GM23338 (cell line): ENCODE measurements around the gene ATOH8. TPM values are rescaled to one million over a fixed set of nuclear protein-coding genes. Genes with fewer than 3 reads are reported as not detected.

Experiments
- ATAC-seq: fragments of 200-7000 bp; cut with Tn5 transposase; 3 replicates; pipeline ENCODE4 v1.9.1; 2020
- DNase-seq: peaks from one replicate; pipeline ENCODE4 v3.0.0-alpha.2; 2015; ENCODE audit warnings: low spot score
- H2AFZ ChIP-seq: fragments of 200-600 bp; sonication (generic); 2 replicates; pipeline ENCODE4 v1.8.0; 2016; ENCODE audit warnings: antibody characterized with exemption, mild to moderate bottlenecking, moderate library complexity
- H3F3A ChIP-seq: fragments of 200-600 bp; sonication (generic); replicated peaks from 2 replicates; pipeline ENCODE4 v1.8.0; 2017; ENCODE audit warnings: antibody characterized with exemption, mixed run types, low read depth
- H3K27ac ChIP-seq: fragments of 200-600 bp; sonication (generic); 2 replicates; pipeline ENCODE4 v1.6.1; 2016; ENCODE audit warnings: low read depth
- H3K27me3 ChIP-seq: fragments of 200-600 bp; sonication (generic); 2 replicates; pipeline ENCODE4 v1.8.0; 2016; ENCODE audit warnings: mild to moderate bottlenecking, mixed run types, moderate library complexity; ENCODE audit not compliant: insufficient read depth
- H3K36me3 ChIP-seq: fragments of 200-600 bp; sonication (generic); 2 replicates; pipeline ENCODE4 v1.8.0; 2016; ENCODE audit warnings: mild to moderate bottlenecking; ENCODE audit not compliant: insufficient read depth
- H3K4me1 ChIP-seq: fragments of 200-600 bp; sonication (generic); 2 replicates; pipeline ENCODE4 v1.8.0; 2016; ENCODE audit warnings: mild to moderate bottlenecking, moderate library complexity; ENCODE audit not compliant: insufficient read depth
- H3K4me2 ChIP-seq: fragments of 200-600 bp; sonication (generic); 2 replicates; pipeline ENCODE4 v1.7.1; 2017; ENCODE audit warnings: mixed run types
- H3K4me3 ChIP-seq: fragments of 200-600 bp; sonication (generic); 2 replicates; pipeline ENCODE4 v1.6.1; 2016; ENCODE audit warnings: mixed run types
- H3K79me2 ChIP-seq: fragments of 200-600 bp; sonication (generic); replicated peaks from 2 replicates; pipeline ENCODE4 v1.8.0; 2017; ENCODE audit warnings: mild to moderate bottlenecking; ENCODE audit not compliant: insufficient read depth
- H3K9me2 ChIP-seq: fragments of 200-600 bp; sonication (generic); 2 replicates; pipeline ENCODE4 v1.8.0; 2017; ENCODE audit not compliant: insufficient read depth
- H4K20me1 ChIP-seq: fragments of 200-600 bp; sonication (generic); replicated peaks from 2 replicates; pipeline ENCODE4 v1.8.0; 2017; ENCODE audit warnings: mild to moderate bottlenecking; ENCODE audit not compliant: insufficient read depth
- H3K27ac Mint-ChIP-seq: 2 replicates; pipeline ENCODE4 v1.8.0; 2020; ENCODE audit warnings: inconsistent platforms, mild to moderate bottlenecking, moderate library complexity, mixed read lengths
- H3K27me3 Mint-ChIP-seq: 3 replicates; pipeline ENCODE4 v1.8.0; 2022; ENCODE audit warnings: low read depth, mild to moderate bottlenecking, moderate library complexity, mixed read lengths, inconsistent platforms; ENCODE audit not compliant: insufficient read depth, poor library complexity
- H3K36me3 Mint-ChIP-seq: 3 replicates; pipeline ENCODE4 v1.8.0; 2021; ENCODE audit warnings: low read depth, mild to moderate bottlenecking, inconsistent platforms, moderate library complexity, mixed read lengths
- H3K4me1 Mint-ChIP-seq: 3 replicates; pipeline ENCODE4 v1.8.0; 2020; ENCODE audit warnings: mild to moderate bottlenecking, inconsistent platforms, mixed read lengths
- H3K4me3 Mint-ChIP-seq: 3 replicates; pipeline ENCODE4 v1.8.0; 2021; ENCODE audit warnings: moderate library complexity, mild to moderate bottlenecking, inconsistent platforms, mixed read lengths
- H3K9me3 Mint-ChIP-seq: 3 replicates; pipeline ENCODE4 v1.8.0; 2020; ENCODE audit warnings: moderate library complexity, mild to moderate bottlenecking, inconsistent platforms, mixed read lengths
- CREB1 ChIP-seq: fragments of 250-450 bp; sonication (Bioruptor Pico); IDR thresholded peaks from 2 replicates; pipeline ENCODE4 v1.5.0; 2020; ENCODE audit warnings: low read depth, mild to moderate bottlenecking, moderate library complexity
- CTCF ChIP-seq, 2 experiments: fragments of 200-600 bp in 1 of 2; sonication (generic) in 1 of 2; conservative IDR thresholded peaks; 2 replicates each; pipeline versions ENCODE4 v1.5.1 to v1.6.1; 2016 to 2017; ENCODE audit warnings: antibody characterized with exemption in 2 of 2, low read depth in 2 of 2, mild to moderate bottlenecking in 2 of 2, moderate library complexity in 1 of 2
- ETS1 ChIP-seq: IDR thresholded peaks from 2 replicates; pipeline ENCODE4 v1.6.1; 2016; ENCODE audit warnings: antibody characterized with exemption
- EZH2 ChIP-seq: fragments of 200-600 bp; sonication (generic); IDR thresholded peaks from one replicate; pipeline ENCODE4 v1.8.0; 2017; ENCODE audit warnings: antibody characterized with exemption, mild to moderate bottlenecking, low read depth; ENCODE audit not compliant: unreplicated experiment
- EZH2phosphoT487 ChIP-seq: fragments of 200-600 bp; sonication (generic); IDR thresholded peaks from one replicate; pipeline ENCODE4 v1.8.1; 2018; ENCODE audit warnings: antibody characterized with exemption; ENCODE audit not compliant: unreplicated experiment
- JUNB ChIP-seq: IDR thresholded peaks from one replicate; pipeline ENCODE4 v1.6.1; 2016; ENCODE audit warnings: antibody characterized with exemption; ENCODE audit not compliant: unreplicated experiment
- NANOG ChIP-seq: IDR thresholded peaks from 2 replicates; pipeline ENCODE4 v1.6.1; 2016; ENCODE audit warnings: antibody characterized with exemption, borderline replicate concordance
- POLR2AphosphoS5 ChIP-seq: IDR thresholded peaks from 2 replicates; pipeline ENCODE4 v1.6.1; 2016; ENCODE audit warnings: antibody characterized with exemption, low read depth
- REST ChIP-seq: IDR thresholded peaks from one replicate; pipeline ENCODE4 v1.6.1; 2018; ENCODE audit warnings: antibody characterized with exemption; ENCODE audit not compliant: unreplicated experiment
- STAT1 ChIP-seq: IDR thresholded peaks from one replicate; pipeline ENCODE4 v1.6.1; 2016; ENCODE audit warnings: antibody characterized with exemption; ENCODE audit not compliant: unreplicated experiment
- ZNF114 ChIP-seq: fragments of 250-450 bp; sonication (Bioruptor Pico); IDR thresholded peaks from 2 replicates; pipeline ENCODE4 v1.5.0; 2020; ENCODE audit warnings: mild to moderate bottlenecking, moderate library complexity
- ZNF331 ChIP-seq: fragments of 250-450 bp; sonication (Bioruptor Pico); IDR thresholded peaks from 2 replicates; pipeline ENCODE4 v1.5.0; 2020; ENCODE audit warnings: low read depth, mild to moderate bottlenecking, moderate library complexity
- ZNF462 ChIP-seq: fragments of 250-450 bp; sonication (Bioruptor Pico); IDR thresholded peaks from 2 replicates; pipeline ENCODE4 v1.5.0; 2020; ENCODE audit warnings: mild to moderate bottlenecking, moderate library complexity
- polyA plus RNA-seq: library from polyadenylated mRNA; unstranded; fragments of >200 nt; fragmentation: Nextera tagmentation; extraction: Ambion mirVana; gene quantifications from 2 replicates; pipeline ENCODE4 v1.2.1, GENCODE V29; 2016
- total RNA-seq: library from RNA; depleted of rRNA; stranded (reverse); fragments of >200 nt; shearing (Covaris generic); gene quantifications from 2 replicates; pipeline ENCODE4 v1.2.3, GENCODE V29; 2014

The ATOH8 gene
- total and polyA plus RNA-seq, 2 experiments from 2014 or later = 0.11 to 0.97 TPM

- Histone ChIP-seq H3K27ac (no peak overlapping the region), H3F3A (no peaks in the 10 kb centered on the region), H3K4me1 (peaks cover 22% of the 10 kb centered on the region), H3K79me2 (no peaks in the 10 kb centered on the region), H4K20me1 (no peaks in the 10 kb centered on the region), H3K4me3 (no peak overlapping the region), H3K36me3 (no peaks in the 10 kb centered on the region), H2AFZ (no peak overlapping the region), H3K27me3 (peaks cover 57% of the 10 kb centered on the region), H3K9me2 (no peaks in the 10 kb centered on the region), H3K4me2 (no peak overlapping the region)
- Mint-ChIP-seq H3K4me3 (no peak overlapping the region), H3K4me1 (peaks cover 23% of the 10 kb centered on the region), H3K27me3 (peaks cover 47% of the 10 kb centered on the region), H3K9me3 (no peaks in the 10 kb centered on the region; the same call in 2 of the 3 replicates), H3K27ac (no peak overlapping the region), H3K36me3 (no peaks in the 10 kb centered on the region; the same call in 2 of the 3 replicates)
- DNase-seq (no peak), ATAC-seq (no peak)
- TF ChIP-seq EZH2 (no peak), ETS1 (no peak), ZNF114 (no peak), JUNB (no peak), REST (no peak), ZNF462 (CRISPR knock-in tag) (no peak), ZNF331 (CRISPR knock-in tag) (no peak), CREB1 (CRISPR knock-in tag) (no peak), POLR2AphosphoS5 (no peak), NANOG (no peak), STAT1 (no peak), EZH2phosphoT487 (no peak), CTCF (conservative IDR thresholded peaks at IDR 0.05; ENCODE audit: low read depth in 2 of 2) (no peak)
These were observed 7.7 kb downstream of the ATOH8 start for GRCh38 chr2:85761512-85761944.
